ENCODE results near the gene TRAPPC6A.

The TRAPPC6A gene

DNA sequence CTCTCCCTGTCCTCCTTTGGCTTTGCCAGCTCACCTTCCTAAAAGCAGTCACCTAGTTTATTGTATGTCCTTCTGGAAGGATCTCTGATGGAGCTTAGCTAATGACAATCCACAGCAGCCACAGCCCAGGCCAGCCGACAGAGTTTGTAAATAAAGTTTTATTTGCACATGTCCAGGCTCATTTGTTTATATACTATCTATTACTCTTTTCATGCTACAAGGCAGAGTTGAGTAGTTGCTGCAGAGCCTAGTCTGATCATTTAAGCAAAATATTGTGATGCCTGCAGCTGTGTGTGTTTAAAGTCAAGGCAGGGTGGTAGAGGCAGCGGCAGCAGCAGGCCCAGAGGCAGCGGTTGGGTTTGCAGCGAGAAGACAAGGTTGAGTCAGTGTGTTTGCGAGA lies 49.9 kb downstream of the TRAPPC6A start:
- H3K4me3 ChIP-seq (replicated peaks; ENCODE audit: low read depth, low read length) = no peak overlapping the region
- DNase-seq (ENCODE audit: low read depth) = no peak
- TF ChIP-seq, protein P1, sequence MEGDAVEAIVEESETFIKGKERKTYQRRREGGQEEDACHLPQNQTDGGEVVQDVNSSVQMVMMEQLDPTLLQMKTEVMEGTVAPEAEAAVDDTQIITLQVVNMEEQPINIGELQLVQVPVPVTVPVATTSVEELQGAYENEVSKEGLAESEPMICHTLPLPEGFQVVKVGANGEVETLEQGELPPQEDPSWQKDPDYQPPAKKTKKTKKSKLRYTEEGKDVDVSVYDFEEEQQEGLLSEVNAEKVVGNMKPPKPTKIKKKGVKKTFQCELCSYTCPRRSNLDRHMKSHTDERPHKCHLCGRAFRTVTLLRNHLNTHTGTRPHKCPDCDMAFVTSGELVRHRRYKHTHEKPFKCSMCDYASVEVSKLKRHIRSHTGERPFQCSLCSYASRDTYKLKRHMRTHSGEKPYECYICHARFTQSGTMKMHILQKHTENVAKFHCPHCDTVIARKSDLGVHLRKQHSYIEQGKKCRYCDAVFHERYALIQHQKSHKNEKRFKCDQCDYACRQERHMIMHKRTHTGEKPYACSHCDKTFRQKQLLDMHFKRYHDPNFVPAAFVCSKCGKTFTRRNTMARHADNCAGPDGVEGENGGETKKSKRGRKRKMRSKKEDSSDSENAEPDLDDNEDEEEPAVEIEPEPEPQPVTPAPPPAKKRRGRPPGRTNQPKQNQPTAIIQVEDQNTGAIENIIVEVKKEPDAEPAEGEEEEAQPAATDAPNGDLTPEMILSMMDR (IDR thresholded peaks at IDR 0.05; ENCODE audit: low read length, missing control alignments) = no peak

DNA sequence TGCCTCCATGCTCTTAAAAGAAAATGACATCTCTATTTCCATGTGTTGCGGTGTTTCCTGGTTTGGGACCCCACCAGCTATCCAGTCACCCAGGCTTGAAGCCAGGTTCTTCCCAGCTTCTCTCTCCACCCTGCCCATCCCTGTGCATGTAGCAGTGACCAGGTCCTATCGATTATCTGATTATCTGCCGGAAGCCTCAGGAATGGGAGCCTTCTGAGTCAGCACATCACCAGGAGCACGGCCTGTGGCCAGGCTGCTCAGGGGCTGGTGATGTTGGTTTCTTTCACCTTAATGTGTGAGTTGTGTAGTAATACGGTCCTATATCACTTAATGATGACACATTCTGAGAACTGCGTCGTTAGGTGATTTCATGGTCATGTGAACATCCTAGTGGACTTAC lies 51.4 kb downstream of the TRAPPC6A start:
- no peak for DNase-seq (ENCODE audit: low read depth)
- H3K4me3 ChIP-seq (replicated peaks; ENCODE audit: low read depth, low read length) = no peak overlapping the region
- TF ChIP-seq, protein P1 (IDR thresholded peaks at IDR 0.05; ENCODE audit: low read length, missing control alignments) = no peak

DNA sequence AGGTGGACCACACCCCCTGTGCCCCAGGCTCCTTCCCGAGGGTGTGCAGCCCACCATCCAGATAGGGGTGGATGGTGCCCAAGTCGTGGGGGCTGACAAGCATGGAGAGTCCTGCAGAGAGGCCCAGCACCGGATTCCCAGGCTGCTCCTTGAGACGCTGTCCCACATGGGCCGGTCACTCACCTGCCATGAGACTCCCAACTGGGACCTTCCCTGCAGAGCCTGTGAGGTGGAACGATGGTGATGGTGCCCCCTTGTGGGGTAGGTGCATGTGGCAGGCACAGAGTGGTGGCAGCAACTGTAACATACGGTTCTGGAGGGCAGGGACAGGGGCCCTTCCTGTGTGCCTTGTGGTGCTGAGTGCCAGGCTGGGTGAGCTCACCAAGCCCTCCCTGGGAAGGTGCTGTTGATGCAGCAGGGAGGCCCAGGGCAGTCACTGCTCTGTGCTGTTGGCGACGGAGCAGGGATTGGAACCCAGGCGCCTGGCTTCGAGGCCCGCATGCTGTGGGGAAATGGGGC lies 52.0 kb downstream of the TRAPPC6A start:
- DNase-seq (ENCODE audit: low read depth) = peak; percentile 60
- TF ChIP-seq, protein P1 (IDR thresholded peaks at IDR 0.05; ENCODE audit: low read length, missing control alignments) = peak; percentile 85
- no peak overlapping the region for H3K4me3 ChIP-seq (replicated peaks; ENCODE audit: low read depth, low read length)

DNA sequence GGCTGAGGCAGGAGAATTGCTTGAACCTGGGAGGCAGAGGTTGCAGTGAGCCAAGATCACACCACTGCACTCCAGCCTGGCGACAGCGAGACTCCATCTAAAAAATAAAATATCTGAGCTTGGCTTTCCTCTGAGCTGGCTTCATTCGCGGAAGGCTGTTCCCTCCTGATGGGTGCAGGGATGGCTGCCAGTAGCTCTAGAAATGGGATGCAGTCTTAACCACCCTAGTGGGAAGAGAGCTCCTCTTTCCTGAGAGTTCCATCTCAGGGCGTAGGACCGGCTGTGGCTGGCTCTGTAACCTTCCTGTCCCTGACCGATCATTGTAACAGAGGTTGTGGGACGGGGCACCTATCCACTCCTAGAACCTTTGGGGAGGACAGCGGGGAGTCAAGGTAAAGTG lies 52.7 kb downstream of the TRAPPC6A start:
- no peak overlapping the region for H3K4me3 ChIP-seq (replicated peaks; ENCODE audit: low read depth, low read length)
- DNase-seq (ENCODE audit: low read depth) = no peak
- TF ChIP-seq, protein P1 (IDR thresholded peaks at IDR 0.05; ENCODE audit: low read length, missing control alignments) = no peak

DNA sequence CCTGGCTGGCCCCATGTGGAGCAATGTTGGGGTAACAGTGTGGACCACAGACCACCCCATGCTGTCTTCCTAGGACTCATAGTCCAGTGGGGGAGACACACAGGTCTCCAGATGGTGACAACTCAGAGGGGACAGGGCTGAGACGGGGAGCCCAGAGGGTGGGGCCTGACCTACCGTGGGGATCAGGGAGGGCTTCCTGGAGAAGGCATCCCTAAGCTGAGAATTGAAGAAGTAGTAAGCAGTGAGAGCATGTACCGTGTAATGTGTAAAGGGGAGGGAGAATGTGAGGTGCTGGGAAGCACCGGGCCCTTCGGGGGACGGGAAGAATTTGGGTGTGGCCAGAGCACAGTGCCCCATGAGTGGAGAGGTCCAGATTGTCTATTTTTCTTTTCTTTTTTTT lies 54.0 kb downstream of the TRAPPC6A start:
- H3K4me3 ChIP-seq (replicated peaks; ENCODE audit: low read depth, low read length) = no peak overlapping the region
- TF ChIP-seq, protein P1 (IDR thresholded peaks at IDR 0.05; ENCODE audit: low read length, missing control alignments) = no peak
- no peak for DNase-seq (ENCODE audit: low read depth)

DNA sequence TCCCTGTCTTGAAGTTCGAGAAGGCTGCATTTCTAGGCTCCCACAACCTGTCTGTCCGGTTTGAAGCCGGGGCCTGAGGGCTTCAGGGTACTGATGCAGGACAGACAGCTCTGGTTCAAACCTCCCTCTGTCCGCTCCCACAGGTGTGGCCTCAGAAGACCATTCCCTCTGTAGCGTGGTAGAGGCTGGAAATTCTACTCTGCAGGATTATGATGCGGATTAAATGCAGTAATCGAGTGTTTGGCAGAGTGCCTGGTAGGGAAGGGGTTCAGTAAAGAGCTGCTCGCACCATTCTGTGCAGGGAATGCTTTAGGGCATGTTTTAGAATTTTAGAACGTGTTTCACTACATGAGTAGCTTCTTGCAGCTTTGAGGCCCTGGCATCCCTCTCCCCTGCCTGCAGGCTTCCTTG lies 54.6 kb downstream of the TRAPPC6A start:
- H3K4me3 ChIP-seq (replicated peaks; ENCODE audit: low read depth, low read length) = no peak overlapping the region
- TF ChIP-seq, protein P1 (IDR thresholded peaks at IDR 0.05; ENCODE audit: low read length, missing control alignments) = no peak
- DNase-seq (ENCODE audit: low read depth) = no peak

DNA sequence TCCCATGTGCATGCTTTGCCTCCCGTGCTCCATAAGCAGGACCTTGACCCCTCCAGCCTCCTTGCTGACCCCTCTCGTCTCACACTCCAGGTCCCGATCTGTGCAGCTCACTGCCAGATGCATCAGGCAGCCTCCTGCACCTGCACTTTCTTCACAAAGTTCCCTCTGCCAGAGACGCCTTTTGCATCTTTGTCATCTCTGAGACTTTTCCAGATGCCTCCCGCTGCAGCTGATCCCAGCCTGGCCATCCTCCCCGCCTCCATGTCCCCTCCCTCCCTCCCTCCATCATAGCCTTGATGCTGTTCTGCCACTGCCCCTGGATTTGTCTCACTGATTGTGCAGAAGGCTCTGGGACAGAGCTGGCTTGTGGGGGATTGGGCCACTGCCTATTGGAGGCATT lies 55.2 kb downstream of the TRAPPC6A start:
- H3K4me3 ChIP-seq (replicated peaks; ENCODE audit: low read depth, low read length) = no peak overlapping the region
- TF ChIP-seq, protein P1 (IDR thresholded peaks at IDR 0.05; ENCODE audit: low read length, missing control alignments) = no peak
- DNase-seq (ENCODE audit: low read depth) = no peak
